B cell (primary cell): Measurements from ENCODE around the gene LYPD5.

Experiments used
- EZH2 ChIP-seq: IDR thresholded peaks from 2 replicates; pipeline ENCODE4 v1.6.1; 2012; ENCODE audit warnings: borderline replicate concordance, low read depth, mild to moderate bottlenecking, moderate library complexity, low read length; ENCODE audit not compliant: insufficient read depth, poor library complexity, severe bottlenecking
- TF ChIP-seq, protein P1 (sequence below): fragments of 200-600 bp; IDR thresholded peaks from one replicate; pipeline ENCODE4 v1.8.0; 2022; ENCODE audit warnings: antibody characterized with exemption, mild to moderate bottlenecking

- TF ChIP-seq, protein P1, sequence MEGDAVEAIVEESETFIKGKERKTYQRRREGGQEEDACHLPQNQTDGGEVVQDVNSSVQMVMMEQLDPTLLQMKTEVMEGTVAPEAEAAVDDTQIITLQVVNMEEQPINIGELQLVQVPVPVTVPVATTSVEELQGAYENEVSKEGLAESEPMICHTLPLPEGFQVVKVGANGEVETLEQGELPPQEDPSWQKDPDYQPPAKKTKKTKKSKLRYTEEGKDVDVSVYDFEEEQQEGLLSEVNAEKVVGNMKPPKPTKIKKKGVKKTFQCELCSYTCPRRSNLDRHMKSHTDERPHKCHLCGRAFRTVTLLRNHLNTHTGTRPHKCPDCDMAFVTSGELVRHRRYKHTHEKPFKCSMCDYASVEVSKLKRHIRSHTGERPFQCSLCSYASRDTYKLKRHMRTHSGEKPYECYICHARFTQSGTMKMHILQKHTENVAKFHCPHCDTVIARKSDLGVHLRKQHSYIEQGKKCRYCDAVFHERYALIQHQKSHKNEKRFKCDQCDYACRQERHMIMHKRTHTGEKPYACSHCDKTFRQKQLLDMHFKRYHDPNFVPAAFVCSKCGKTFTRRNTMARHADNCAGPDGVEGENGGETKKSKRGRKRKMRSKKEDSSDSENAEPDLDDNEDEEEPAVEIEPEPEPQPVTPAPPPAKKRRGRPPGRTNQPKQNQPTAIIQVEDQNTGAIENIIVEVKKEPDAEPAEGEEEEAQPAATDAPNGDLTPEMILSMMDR = no peak
- no peak for TF ChIP-seq EZH2
Measured at GRCh38 chr19:43778651-43779050, 23.6 kb downstream of the LYPD5 start.
